Activated CD8-positive, alpha-beta T cell treated with anti-CD3 and anti-CD28 coated beads for 36 hours (primary cell): Measurements from ENCODE around the gene ANKRD52. TPM values are rescaled to one million over a fixed set of nuclear protein-coding genes. Genes with fewer than 3 reads are reported as not detected.
A peak's percentile ranks its signal among the peaks of the same experiment; 100 is the strongest.
"Not testable (repeated sequence)": the region's sequence is repeated elsewhere in the genome, so short reads cannot be mapped to it uniquely, and the experiment has no call there.

Experiments used
- ATAC-seq: fragments of 200-7000 bp; cut with Tn5 transposase; one replicate; pipeline ENCODE4 v1.10.0; 2021; ENCODE audit warnings: mild to moderate bottlenecking, moderate library complexity
- CTCF ChIA-PET: fragments of 350-600 bp; sonication (Branson Sonifier 250); formaldehyde crosslinking; loops from one replicate; lab custom pipeline; 2021; ENCODE audit warnings: antibody characterized with exemption; lab: Charles Lee
- POLR2A ChIA-PET: fragments of 350-600 bp; sonication (Branson Sonifier 250); formaldehyde crosslinking; loops from one replicate; lab custom pipeline; 2021; ENCODE audit warnings: antibody characterized with exemption; lab: Charles Lee
- DNase-seq: peaks from one replicate; pipeline ENCODE4 v3.0.0-alpha.2; 2020
- H3K27ac Mint-ChIP-seq: one replicate; pipeline ENCODE4 v1.8.0; 2021; ENCODE audit warnings: mild to moderate bottlenecking, mixed read lengths
- H3K27me3 Mint-ChIP-seq: one replicate; pipeline ENCODE4 v1.8.0; 2021; ENCODE audit warnings: mixed read lengths
- H3K36me3 Mint-ChIP-seq: one replicate; pipeline ENCODE4 v1.8.0; 2021; ENCODE audit warnings: low read depth, mixed read lengths
- H3K4me1 Mint-ChIP-seq: one replicate; pipeline ENCODE4 v1.8.0; 2021; ENCODE audit warnings: low read depth, mixed read lengths
- H3K4me3 Mint-ChIP-seq: one replicate; pipeline ENCODE4 v1.8.0; 2021; ENCODE audit warnings: mild to moderate bottlenecking, moderate library complexity, mixed read lengths
- H3K9me3 Mint-ChIP-seq: one replicate; pipeline ENCODE4 v1.8.0; 2021; ENCODE audit warnings: mixed read lengths
- intact Hi-C: fragments of 100-400 bp; cut with micrococcal nuclease; formaldehyde crosslinking; loops from one replicate; pipeline ENCODE4 v1.10.0; 2022
- total RNA-seq, 2 experiments: library from RNA; stranded (reverse); gene quantifications; one replicate each; pipeline ENCODE4 v1.2.3, GENCODE V29; 2021
- TF ChIP-seq, protein P1 (sequence below): fragments of 200-600 bp; IDR thresholded peaks from one replicate; pipeline ENCODE4 v1.8.0; 2022; ENCODE audit warnings: antibody characterized with exemption, mild to moderate bottlenecking

ANKRD52 gene
- total RNA-seq, 2 experiments from 2014 or later, result 23.3 to 31.3 TPM

- Mint-ChIP-seq H3K36me3 (peaks cover 47% of the 10 kb centered on the region), H3K4me1 (peaks cover 10% of the 10 kb centered on the region), H3K27me3 (no peaks in the 10 kb centered on the region), H3K9me3 (no peaks in the 10 kb centered on the region), H3K4me3 (no peak overlapping the region), H3K27ac (peak overlapping the region; percentile 58)
- DNase-seq (no peak), ATAC-seq (no peak)
- ChIA-PET POLR2A (interaction anchor here (0.6 to 2.0 kb wide), 4 partner anchors 11 to 20 kb away, joined by 3 to 9 read pairs (median 5); partner anchors contain the start of genes COQ10A and CS), CTCF (interaction anchor here (0.9 to 1.8 kb wide), 6 partner anchors 12 to 97 kb away, joined by 3 to 6 read pairs (median 4); partner anchors contain the start of genes ANKRD52 and SMARCC2)
- intact Hi-C loops, result no loop called here
- TF ChIP-seq, protein P1, sequence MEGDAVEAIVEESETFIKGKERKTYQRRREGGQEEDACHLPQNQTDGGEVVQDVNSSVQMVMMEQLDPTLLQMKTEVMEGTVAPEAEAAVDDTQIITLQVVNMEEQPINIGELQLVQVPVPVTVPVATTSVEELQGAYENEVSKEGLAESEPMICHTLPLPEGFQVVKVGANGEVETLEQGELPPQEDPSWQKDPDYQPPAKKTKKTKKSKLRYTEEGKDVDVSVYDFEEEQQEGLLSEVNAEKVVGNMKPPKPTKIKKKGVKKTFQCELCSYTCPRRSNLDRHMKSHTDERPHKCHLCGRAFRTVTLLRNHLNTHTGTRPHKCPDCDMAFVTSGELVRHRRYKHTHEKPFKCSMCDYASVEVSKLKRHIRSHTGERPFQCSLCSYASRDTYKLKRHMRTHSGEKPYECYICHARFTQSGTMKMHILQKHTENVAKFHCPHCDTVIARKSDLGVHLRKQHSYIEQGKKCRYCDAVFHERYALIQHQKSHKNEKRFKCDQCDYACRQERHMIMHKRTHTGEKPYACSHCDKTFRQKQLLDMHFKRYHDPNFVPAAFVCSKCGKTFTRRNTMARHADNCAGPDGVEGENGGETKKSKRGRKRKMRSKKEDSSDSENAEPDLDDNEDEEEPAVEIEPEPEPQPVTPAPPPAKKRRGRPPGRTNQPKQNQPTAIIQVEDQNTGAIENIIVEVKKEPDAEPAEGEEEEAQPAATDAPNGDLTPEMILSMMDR, result no peak
These were observed 28.1 kb upstream of the ANKRD52 start for GRCh38 chr12:56286044-56286830.

DNA sequence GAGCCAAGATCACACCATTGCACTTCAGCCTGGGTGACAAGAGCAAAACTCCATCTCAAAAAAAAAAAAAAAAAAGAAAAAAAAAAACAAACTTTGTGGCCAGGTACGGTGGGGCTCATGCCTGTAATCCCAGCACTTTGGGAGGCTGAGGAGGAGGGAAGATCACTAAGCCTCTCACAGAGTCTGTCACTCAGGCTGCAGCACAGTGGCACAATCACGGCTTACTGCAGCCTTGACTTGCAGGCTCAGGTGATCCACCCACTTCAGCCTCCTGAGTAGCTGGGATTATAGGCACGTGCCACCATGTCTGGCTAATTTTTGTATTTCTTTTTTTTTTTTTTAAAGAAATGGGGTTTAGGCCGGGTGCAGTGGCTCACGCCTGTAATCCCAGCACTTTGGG is 26.1 kb upstream of the ANKRD52 start:
- CTCF ChIA-PET, H3K4me1 Mint-ChIP-seq, ATAC-seq, H3K27ac Mint-ChIP-seq, intact Hi-C loops, H3K27me3 Mint-ChIP-seq, H3K9me3 Mint-ChIP-seq, H3K4me3 Mint-ChIP-seq, DNase-seq: not testable (repeated sequence)
- peaks cover 39% of the 10 kb centered on the region for H3K36me3 Mint-ChIP-seq
- POLR2A ChIA-PET, result interaction anchor here (2.0 kb wide), 1 partner anchor 13 kb away, joined by 6 read pairs; no protein-coding TSS in a partner anchor

DNA sequence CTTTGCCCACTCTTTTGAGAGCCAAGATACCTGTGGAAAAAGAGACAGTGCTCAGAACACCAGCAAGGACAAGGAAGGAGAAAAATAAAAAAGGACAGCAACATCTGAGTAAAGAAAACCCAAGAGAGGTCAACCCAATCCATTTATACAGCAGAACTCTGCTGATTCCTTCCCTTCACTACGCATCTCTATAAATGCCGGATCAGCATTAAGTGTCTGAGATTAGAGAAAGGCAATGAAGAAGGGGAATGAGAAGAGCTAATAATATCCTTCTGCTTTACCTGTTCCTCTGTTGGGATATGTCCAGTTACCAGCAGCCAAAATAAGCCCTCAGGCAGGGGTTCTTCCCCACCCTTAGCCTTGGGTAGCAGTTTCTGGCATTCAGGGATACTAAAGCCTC is 24.4 kb upstream of the ANKRD52 start:
- no peak for DNase-seq
- Mint-ChIP-seq H3K4me1 (peaks cover 6% of the 10 kb centered on the region), H3K36me3 (peaks cover 44% of the 10 kb centered on the region), H3K9me3 (no peaks in the 10 kb centered on the region), H3K27me3 (no peaks in the 10 kb centered on the region), H3K27ac (no peak overlapping the region), H3K4me3 (no peak overlapping the region)
- CTCF ChIA-PET, result interaction anchor here (1.1 to 1.8 kb wide), 2 partner anchors 182 to 232 kb away, joined by 3 to 4 read pairs; no protein-coding TSS in a partner anchor
- intact Hi-C loops, result no loop called here
- TF ChIP-seq, protein P1, result no peak
- ATAC-seq, result no peak
- POLR2A ChIA-PET, result interaction anchor here (2.0 kb wide), 1 partner anchor 12 kb away, joined by 6 read pairs; no protein-coding TSS in a partner anchor

DNA sequence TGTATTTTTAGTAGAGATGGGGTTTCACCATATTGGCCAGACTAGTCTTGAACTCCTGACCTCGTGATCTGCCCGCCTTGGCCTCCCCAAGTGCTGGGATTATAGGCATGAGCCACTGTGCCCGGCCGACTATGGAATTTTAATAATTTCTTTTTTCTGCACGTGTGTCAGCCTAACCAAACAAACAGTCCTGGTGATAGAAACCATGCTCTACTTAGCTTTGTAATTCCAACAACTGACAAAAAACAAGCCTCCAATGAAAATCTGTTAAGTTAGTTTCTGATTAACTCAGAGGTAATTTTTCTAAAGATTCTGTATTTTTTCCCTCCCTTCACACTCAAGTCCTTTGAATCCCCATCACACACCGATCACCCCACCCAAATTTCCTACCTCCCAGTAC is 23.8 kb upstream of the ANKRD52 start:
- no peak overlapping the region for H3K27ac Mint-ChIP-seq
- DNase-seq (no peak), ATAC-seq (no peak)
- H3K27me3 Mint-ChIP-seq, result no peaks in the 10 kb centered on the region
- peaks cover 44% of the 10 kb centered on the region for H3K36me3 Mint-ChIP-seq
- intact Hi-C loops, result no loop called here
- ChIA-PET CTCF (interaction anchor here (1.0 kb wide), 1 partner anchor 24 kb away, joined by 3 read pairs; the partner anchor contains the start of gene ANKRD52), POLR2A (interaction anchor here (2.0 kb wide), 1 partner anchor 11 kb away, joined by 6 read pairs; no protein-coding TSS in a partner anchor)
- no peak overlapping the region for H3K4me3 Mint-ChIP-seq
- H3K9me3 Mint-ChIP-seq, result no peaks in the 10 kb centered on the region
- peaks cover 6% of the 10 kb centered on the region for H3K4me1 Mint-ChIP-seq
- TF ChIP-seq, protein P1, result no peak

DNA sequence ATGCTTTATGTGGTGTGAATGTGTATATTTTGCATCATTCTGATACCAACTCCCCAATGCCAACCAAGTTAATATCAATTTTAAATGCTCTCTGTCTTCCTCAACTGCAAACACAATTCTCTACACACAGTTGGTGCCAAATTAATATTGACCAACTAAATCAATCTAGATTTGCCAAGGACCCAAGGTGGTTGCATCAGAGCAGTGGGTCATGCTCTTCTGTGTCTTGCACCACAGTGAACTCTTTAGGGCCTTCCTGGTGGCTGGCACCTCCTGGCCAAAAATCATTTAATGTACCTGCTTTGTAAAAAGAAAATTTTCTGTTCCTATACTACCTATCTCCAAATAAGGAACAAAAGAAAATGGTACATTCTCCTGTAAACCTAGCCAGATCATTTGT is 22.7 kb upstream of the ANKRD52 start:
- no peak for DNase-seq
- no peak overlapping the region for H3K4me3 Mint-ChIP-seq
- no peaks in the 10 kb centered on the region for H3K9me3 Mint-ChIP-seq
- no peaks in the 10 kb centered on the region for H3K27me3 Mint-ChIP-seq
- ATAC-seq, result no peak
- no peak overlapping the region for H3K27ac Mint-ChIP-seq
- peaks cover 2% of the 10 kb centered on the region for H3K4me1 Mint-ChIP-seq
- ChIA-PET CTCF (no interaction called here), POLR2A (interaction anchor here (1.0 to 1.3 kb wide), 2 partner anchors 8 to 12 kb away, joined by 3 to 4 read pairs; no protein-coding TSS in a partner anchor)
- TF ChIP-seq, protein P1, result no peak
- H3K36me3 Mint-ChIP-seq, result peaks cover 38% of the 10 kb centered on the region
- intact Hi-C loops, result no loop called here
